Endothelial cell of umbilical vein (primary cell): ENCODE data around the gene CLVS2. TPM values are rescaled to one million over a fixed set of nuclear protein-coding genes. Genes with fewer than 3 reads are reported as not detected.

Experiments used
- BruUV-seq: library from RNA; stranded (reverse); fragments of 400-500 nt; replicated peaks from 2 replicates; lab custom pipeline; 2021; lab: Mats Ljungman, UMichigan
- CTCF ChIA-PET: fragments of 300-600, 350-600 bp; sonication (Branson Sonifier 250); formaldehyde crosslinking; loops from one replicate; lab custom pipeline; 2021; ENCODE audit warnings: antibody characterized with exemption, inconsistent platforms; lab: Charles Lee
- POLR2A ChIA-PET: fragments of 300-600, 350-600 bp; sonication (Branson Sonifier 250); formaldehyde crosslinking; loops from one replicate; lab custom pipeline; 2021; ENCODE audit warnings: antibody characterized with exemption, inconsistent platforms; lab: Charles Lee
- DNase-seq: peaks from one replicate; pipeline ENCODE4 v3.0.0-alpha.2; 2011; ENCODE audit warnings: low read depth, low spot score
- FAIRE-seq: peaks from 2 replicates; lab custom pipeline; 2011; peaks lifted over from hg19 to GRCh38; lab: Jason Lieb, UNC
- H2AFZ ChIP-seq: 2 replicates; pipeline ENCODE4 v1.6.0; 2012; ENCODE audit warnings: low read depth, low read length, control low read depth, inconsistent platforms
- H3K27ac ChIP-seq: 2 replicates; pipeline ENCODE4 v1.5.1; 2011; ENCODE audit warnings: low read depth, mild to moderate bottlenecking, control low read depth, low read length, moderate library complexity; ENCODE audit not compliant: insufficient read depth
- H3K27me3 ChIP-seq, 2 experiments: 2 replicates each; pipeline versions ENCODE4 v1.6.0 to v1.6.1; 2011; ENCODE audit warnings: low read length in 2 of 2, mixed read lengths in 1 of 2; ENCODE audit not compliant: control insufficient read depth in 2 of 2, insufficient read depth in 2 of 2
- H3K36me3 ChIP-seq, 2 experiments: 2 replicates in 1 of 2; 3 replicates in 1 of 2; pipeline ENCODE4 v1.5.1; 2011; ENCODE audit warnings: low read length in 2 of 2, mild to moderate bottlenecking in 1 of 2, moderate library complexity in 1 of 2; ENCODE audit not compliant: control insufficient read depth in 2 of 2, insufficient read depth in 2 of 2; ENCODE audit errors: extremely low read depth in 1 of 2
- H3K4me1 ChIP-seq: 3 replicates; pipeline ENCODE4 v1.5.1; 2011; ENCODE audit warnings: mild to moderate bottlenecking, low read length; ENCODE audit not compliant: control insufficient read depth, insufficient read depth; ENCODE audit errors: extremely low read depth
- H3K4me2 ChIP-seq: 2 replicates; pipeline ENCODE4 v1.6.1; 2011; ENCODE audit warnings: low read length, control low read depth, mixed read lengths; ENCODE audit not compliant: insufficient read depth
- H3K4me3 ChIP-seq, 3 experiments: fragments of 200-600 bp in 1 of 3; sonication (generic), shearing (Covaris generic) in 1 of 3; replicated peaks in 1 of 3; 2 replicates each; pipeline ENCODE4 v1.5.1; 2011 to 2016; ENCODE audit warnings: control low read depth in 3 of 3, low read length in 3 of 3, mild to moderate bottlenecking in 2 of 3, inconsistent platforms in 1 of 3, low read depth in 1 of 3, moderate library complexity in 1 of 3; ENCODE audit not compliant: insufficient read depth in 1 of 3
- H3K79me2 ChIP-seq: 2 replicates; pipeline ENCODE4 v1.6.0; 2012; ENCODE audit warnings: low read length, inconsistent platforms; ENCODE audit not compliant: control insufficient read depth, insufficient read depth
- H3K9ac ChIP-seq: replicated peaks from 2 replicates; pipeline ENCODE3; 2011; ENCODE audit warnings: low read length, control low read depth; ENCODE audit not compliant: insufficient read depth; ENCODE audit errors: extremely low read depth
- H3K9me1 ChIP-seq: replicated peaks from 3 replicates; pipeline ENCODE4 v1.6.0; 2011; ENCODE audit warnings: mild to moderate bottlenecking, low read length; ENCODE audit not compliant: control insufficient read depth, insufficient read depth; ENCODE audit errors: extremely low read depth
- H3K9me3 ChIP-seq: replicated peaks from 2 replicates; pipeline ENCODE4 v1.5.1; 2012; ENCODE audit warnings: low read length, inconsistent platforms; ENCODE audit not compliant: control insufficient read depth, insufficient read depth
- H4K20me1 ChIP-seq: replicated peaks from 2 replicates; pipeline ENCODE3; 2011; ENCODE audit warnings: mild to moderate bottlenecking, low read length; ENCODE audit not compliant: control insufficient read depth, insufficient read depth; ENCODE audit errors: extremely low read depth
- EZH2 ChIP-seq: IDR thresholded peaks from 2 replicates; pipeline ENCODE4 v1.6.1; 2012; ENCODE audit warnings: borderline replicate concordance, low read depth, mild to moderate bottlenecking, moderate library complexity, low read length, inconsistent platforms; ENCODE audit not compliant: severe bottlenecking
- FOS ChIP-seq: IDR thresholded peaks from 2 replicates; pipeline ENCODE4 v1.6.1; 2011; ENCODE audit warnings: mild to moderate bottlenecking, low read length, moderate library complexity, borderline replicate concordance; ENCODE audit not compliant: insufficient read depth
- GATA2 ChIP-seq: IDR thresholded peaks from 2 replicates; pipeline ENCODE4 v1.7.0; 2011; ENCODE audit warnings: low read depth, mild to moderate bottlenecking, moderate library complexity, mixed read lengths, low read length; ENCODE audit not compliant: insufficient read length, insufficient read depth
- JUN ChIP-seq: IDR thresholded peaks from 2 replicates; pipeline ENCODE4 v1.6.1; 2011; ENCODE audit warnings: borderline replicate concordance, low read depth; ENCODE audit not compliant: insufficient read length, insufficient read depth
- MYC ChIP-seq: IDR thresholded peaks from one replicate; pipeline ENCODE4 v1.6.1; 2011; ENCODE audit warnings: mild to moderate bottlenecking, low read depth, low read length
- POLR2A ChIP-seq: IDR thresholded peaks from 2 replicates; pipeline ENCODE4 v1.6.1; 2012; ENCODE audit warnings: low read depth, mild to moderate bottlenecking, control low read depth, low read length
- POLR2AphosphoS5 ChIP-seq: IDR thresholded peaks from 2 replicates; pipeline ENCODE4 v1.6.1; 2012; ENCODE audit warnings: low read depth, mild to moderate bottlenecking, control low read depth, low read length, moderate library complexity; ENCODE audit not compliant: insufficient read depth
- dilution Hi-C: fragments of 300-500 bp; cut with MboI; formaldehyde crosslinking; loops from one replicate; pipeline ENCODE4 v1.15.0; 2019; ENCODE audit warnings: low sequenced_read_pairs; ENCODE audit not compliant: extremely low pct_ligation_motif_present
- intact Hi-C: fragments of 100-400 bp; cut with micrococcal nuclease; formaldehyde crosslinking; loops from one replicate; pipeline ENCODE4 v1.10.0; 2022
- polyA plus RNA-seq, 4 experiments: library from polyadenylated mRNA; depleted of rRNA in 3 of 4; stranded (reverse) in 3 of 4; unstranded in 1 of 4; fragments of >200 nt; gene quantifications; 2 replicates each; pipeline versions ENCODE4 v1.2.1 to v1.2.3, GENCODE V29; 2011 to 2012; ENCODE audit warnings: missing spikeins in 1 of 4
- total RNA-seq: library from RNA; stranded (reverse); gene quantifications from 2 replicates; pipeline ENCODE4 v1.2.3, GENCODE V29; 2021
- TF ChIP-seq, protein P1 (sequence below): IDR thresholded peaks from 2 replicates; pipeline ENCODE4 v1.6.1; 2011; ENCODE audit not compliant: insufficient read depth, insufficient read length
- TF ChIP-seq, protein P2 (sequence below), 2 donors: IDR thresholded peaks; 1 replicate in 1 of 2; 2 replicates in 1 of 2; pipeline ENCODE4 v1.5.1; 2011; ENCODE audit warnings: low read length in 2 of 2, mild to moderate bottlenecking in 2 of 2, moderate library complexity in 2 of 2, control low read depth in 1 of 2, inconsistent platforms in 1 of 2, low read depth in 1 of 2; ENCODE audit not compliant: insufficient read depth in 1 of 2; ENCODE audit errors: extremely low read depth in 1 of 2

Gene CLVS2
- total and polyA plus RNA-seq, 2 donors (not counting 3 experiments of a cell fraction or from before 2014, with no cell fraction given): not detected

- H3K27ac ChIP-seq: no peak overlapping the region
- DNase-seq (no peak), FAIRE-seq (no peak)
- no peaks in the 10 kb centered on the region for H3K79me2 ChIP-seq
- H3K4me3 ChIP-seq: no peak overlapping the region
- ChIA-PET POLR2A (no interaction called here), CTCF (no interaction called here)
- no peaks in the 10 kb centered on the region for H3K9me3 ChIP-seq
- dilution Hi-C loops: no loop called here
- no peak overlapping the region for H3K9ac ChIP-seq
- no peak for TF ChIP-seq POLR2A
- TF ChIP-seq MYC: no peak
- no peak for TF ChIP-seq JUN
- TF ChIP-seq, protein P1, sequence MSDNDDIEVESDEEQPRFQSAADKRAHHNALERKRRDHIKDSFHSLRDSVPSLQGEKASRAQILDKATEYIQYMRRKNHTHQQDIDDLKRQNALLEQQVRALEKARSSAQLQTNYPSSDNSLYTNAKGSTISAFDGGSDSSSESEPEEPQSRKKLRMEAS: no peak
- no peak for TF ChIP-seq GATA2
- TF ChIP-seq, protein P2, sequence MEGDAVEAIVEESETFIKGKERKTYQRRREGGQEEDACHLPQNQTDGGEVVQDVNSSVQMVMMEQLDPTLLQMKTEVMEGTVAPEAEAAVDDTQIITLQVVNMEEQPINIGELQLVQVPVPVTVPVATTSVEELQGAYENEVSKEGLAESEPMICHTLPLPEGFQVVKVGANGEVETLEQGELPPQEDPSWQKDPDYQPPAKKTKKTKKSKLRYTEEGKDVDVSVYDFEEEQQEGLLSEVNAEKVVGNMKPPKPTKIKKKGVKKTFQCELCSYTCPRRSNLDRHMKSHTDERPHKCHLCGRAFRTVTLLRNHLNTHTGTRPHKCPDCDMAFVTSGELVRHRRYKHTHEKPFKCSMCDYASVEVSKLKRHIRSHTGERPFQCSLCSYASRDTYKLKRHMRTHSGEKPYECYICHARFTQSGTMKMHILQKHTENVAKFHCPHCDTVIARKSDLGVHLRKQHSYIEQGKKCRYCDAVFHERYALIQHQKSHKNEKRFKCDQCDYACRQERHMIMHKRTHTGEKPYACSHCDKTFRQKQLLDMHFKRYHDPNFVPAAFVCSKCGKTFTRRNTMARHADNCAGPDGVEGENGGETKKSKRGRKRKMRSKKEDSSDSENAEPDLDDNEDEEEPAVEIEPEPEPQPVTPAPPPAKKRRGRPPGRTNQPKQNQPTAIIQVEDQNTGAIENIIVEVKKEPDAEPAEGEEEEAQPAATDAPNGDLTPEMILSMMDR (IDR thresholded peaks at IDR 0.05; ENCODE audit: extremely low read depth in 1 of 2, insufficient read depth in 1 of 2, low read depth in 1 of 2, low read length in 2 of 2): no peak
- no peak for TF ChIP-seq POLR2AphosphoS5
- no peak for TF ChIP-seq EZH2
- TF ChIP-seq FOS: no peak
- no peaks in the 10 kb centered on the region for H3K9me1 ChIP-seq
- BruUV-seq: no TSS peak
- no peaks in the 10 kb centered on the region for H3K27me3 ChIP-seq
- H3K4me2 ChIP-seq: no peak overlapping the region
- H2AFZ ChIP-seq: no peak overlapping the region
- H3K4me1 ChIP-seq: no peaks in the 10 kb centered on the region
- H4K20me1 ChIP-seq: no peaks in the 10 kb centered on the region
- H3K36me3 ChIP-seq: no peaks in the 10 kb centered on the region
- intact Hi-C loops: no loop called here
These were observed 33.9 kb upstream of the CLVS2 start for GRCh38 chr6:122962000-122962624.
